PFSK-1 (cell line): ENCODE measurements around the gene EPS15.

Experiments
- POLR2AphosphoS5 ChIP-seq: IDR thresholded peaks from 2 replicates; pipeline ENCODE4 v1.6.1; 2012; ENCODE audit warnings: low read depth, mild to moderate bottlenecking, control low read depth, low read length, moderate library complexity
- SIN3A ChIP-seq: IDR thresholded peaks from 2 replicates; pipeline ENCODE4 v1.6.1; 2012; ENCODE audit warnings: mild to moderate bottlenecking, low read length, moderate library complexity, borderline replicate concordance; ENCODE audit not compliant: insufficient read depth
- TAF1 ChIP-seq: IDR thresholded peaks from 2 replicates; pipeline ENCODE4 v1.6.1; 2012; ENCODE audit warnings: low read length, control low read depth, borderline replicate concordance; ENCODE audit not compliant: insufficient read depth
- TF ChIP-seq, protein P1 (sequence below), 2 experiments: IDR thresholded peaks; 2 replicates each; pipeline versions ENCODE4 v1.6.1 to v1.8.0; 2011 to 2012; ENCODE audit warnings: low read depth in 2 of 2, low read length in 2 of 2, control low read depth in 1 of 2, inconsistent platforms in 1 of 2, mild to moderate bottlenecking in 1 of 2, moderate library complexity in 1 of 2; ENCODE audit not compliant: insufficient read depth in 1 of 2

DNA sequence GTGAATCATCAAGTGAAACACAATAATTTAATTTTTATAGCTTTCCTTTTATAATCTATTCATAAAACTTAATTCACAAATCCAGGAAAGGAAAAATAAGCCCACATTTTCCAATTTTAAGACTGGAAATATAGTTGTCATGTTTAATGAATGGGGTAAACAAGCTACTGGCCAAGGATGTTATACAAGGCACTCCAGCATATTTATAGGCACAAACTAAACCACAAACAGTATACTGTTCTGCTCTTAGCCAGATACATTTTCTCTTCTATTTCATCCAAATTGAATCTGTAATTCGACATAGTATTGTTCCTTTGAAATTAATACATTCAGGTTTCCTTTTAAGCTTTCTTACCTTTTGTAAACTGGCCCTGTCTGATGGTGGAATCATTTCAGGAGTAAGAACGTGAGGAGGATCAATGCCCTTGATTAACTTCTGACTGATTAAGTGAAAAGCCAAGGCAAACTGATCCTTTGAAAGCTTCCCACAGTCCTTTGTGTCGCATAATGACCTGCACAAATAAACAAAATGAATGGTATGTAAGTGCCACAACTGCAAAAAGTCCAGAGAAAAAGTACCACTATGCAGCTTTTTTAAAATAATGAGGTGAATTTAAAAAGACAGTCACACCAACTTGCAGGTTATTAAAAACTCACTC, 74.4 kb downstream of the EPS15 start:
- TF ChIP-seq TAF1 (no peak), POLR2AphosphoS5 (no peak), SIN3A (no peak)
- TF ChIP-seq, protein P1, sequence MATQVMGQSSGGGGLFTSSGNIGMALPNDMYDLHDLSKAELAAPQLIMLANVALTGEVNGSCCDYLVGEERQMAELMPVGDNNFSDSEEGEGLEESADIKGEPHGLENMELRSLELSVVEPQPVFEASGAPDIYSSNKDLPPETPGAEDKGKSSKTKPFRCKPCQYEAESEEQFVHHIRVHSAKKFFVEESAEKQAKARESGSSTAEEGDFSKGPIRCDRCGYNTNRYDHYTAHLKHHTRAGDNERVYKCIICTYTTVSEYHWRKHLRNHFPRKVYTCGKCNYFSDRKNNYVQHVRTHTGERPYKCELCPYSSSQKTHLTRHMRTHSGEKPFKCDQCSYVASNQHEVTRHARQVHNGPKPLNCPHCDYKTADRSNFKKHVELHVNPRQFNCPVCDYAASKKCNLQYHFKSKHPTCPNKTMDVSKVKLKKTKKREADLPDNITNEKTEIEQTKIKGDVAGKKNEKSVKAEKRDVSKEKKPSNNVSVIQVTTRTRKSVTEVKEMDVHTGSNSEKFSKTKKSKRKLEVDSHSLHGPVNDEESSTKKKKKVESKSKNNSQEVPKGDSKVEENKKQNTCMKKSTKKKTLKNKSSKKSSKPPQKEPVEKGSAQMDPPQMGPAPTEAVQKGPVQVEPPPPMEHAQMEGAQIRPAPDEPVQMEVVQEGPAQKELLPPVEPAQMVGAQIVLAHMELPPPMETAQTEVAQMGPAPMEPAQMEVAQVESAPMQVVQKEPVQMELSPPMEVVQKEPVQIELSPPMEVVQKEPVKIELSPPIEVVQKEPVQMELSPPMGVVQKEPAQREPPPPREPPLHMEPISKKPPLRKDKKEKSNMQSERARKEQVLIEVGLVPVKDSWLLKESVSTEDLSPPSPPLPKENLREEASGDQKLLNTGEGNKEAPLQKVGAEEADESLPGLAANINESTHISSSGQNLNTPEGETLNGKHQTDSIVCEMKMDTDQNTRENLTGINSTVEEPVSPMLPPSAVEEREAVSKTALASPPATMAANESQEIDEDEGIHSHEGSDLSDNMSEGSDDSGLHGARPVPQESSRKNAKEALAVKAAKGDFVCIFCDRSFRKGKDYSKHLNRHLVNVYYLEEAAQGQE (IDR thresholded peaks at IDR 0.05; ENCODE audit: insufficient read depth in 1 of 2, low read depth in 2 of 2, low read length in 2 of 2) = no peak
